COLO668 (cell line): ENCODE measurements around the gene PIK3R1.

Source experiments
- DNase-seq: peaks from one replicate; lab custom pipeline; 2025; ENCODE audit not compliant: unreplicated experiment; lab: John Stamatoyannopoulos, UW

The PIK3R1 gene

DNA sequence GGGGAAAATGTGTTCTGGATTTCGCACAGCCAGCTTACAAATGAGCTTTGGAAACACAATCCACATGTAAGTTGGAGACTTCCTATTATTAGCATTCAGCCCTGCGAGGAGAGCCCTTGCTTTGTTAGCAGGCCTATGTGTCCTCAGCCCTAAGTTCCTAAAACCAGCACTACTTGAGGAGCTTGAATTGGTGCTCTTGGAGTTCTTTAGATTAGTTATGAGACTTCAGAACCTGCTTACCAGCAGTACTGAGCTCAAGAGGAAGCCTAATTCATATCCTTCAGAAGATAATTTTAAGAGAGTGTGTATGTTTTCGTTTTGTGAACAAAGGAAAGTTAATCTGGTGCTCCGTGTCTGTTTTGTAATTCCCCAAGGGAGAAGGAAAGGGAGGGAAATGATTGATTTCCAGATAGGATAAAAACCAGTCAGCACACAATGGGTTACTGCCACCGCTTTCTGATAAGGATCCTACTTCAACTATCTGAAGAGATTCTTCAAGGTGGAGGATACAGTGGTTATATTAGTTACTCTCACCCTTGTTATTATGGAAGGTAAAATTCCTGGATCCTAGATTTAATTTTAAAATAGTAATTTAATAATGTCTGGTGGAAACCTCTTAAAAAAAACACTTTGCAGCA is 35.2 kb downstream of the PIK3R1 start:
- no peak for DNase-seq

DNA sequence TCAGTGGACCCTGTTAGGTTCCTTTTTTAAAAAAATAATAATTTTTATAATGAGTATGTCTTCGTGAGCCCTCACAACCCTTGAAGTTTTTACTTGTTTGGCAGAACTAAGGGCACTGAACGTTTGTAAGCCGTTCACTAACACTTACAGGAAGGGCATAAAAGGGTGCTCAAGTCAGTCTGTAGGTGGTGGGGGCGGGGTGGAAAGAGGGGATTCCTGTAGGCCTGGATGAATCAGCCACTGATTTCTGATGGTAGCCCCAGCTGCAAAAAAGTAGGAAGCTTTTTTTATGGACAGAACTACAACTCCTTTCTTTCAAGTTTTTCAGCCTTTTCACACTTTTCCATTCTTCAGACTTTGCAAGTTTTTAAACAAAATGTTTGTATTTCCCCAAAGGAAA is 35.8 kb downstream of the PIK3R1 start:
- DNase-seq = no peak

DNA sequence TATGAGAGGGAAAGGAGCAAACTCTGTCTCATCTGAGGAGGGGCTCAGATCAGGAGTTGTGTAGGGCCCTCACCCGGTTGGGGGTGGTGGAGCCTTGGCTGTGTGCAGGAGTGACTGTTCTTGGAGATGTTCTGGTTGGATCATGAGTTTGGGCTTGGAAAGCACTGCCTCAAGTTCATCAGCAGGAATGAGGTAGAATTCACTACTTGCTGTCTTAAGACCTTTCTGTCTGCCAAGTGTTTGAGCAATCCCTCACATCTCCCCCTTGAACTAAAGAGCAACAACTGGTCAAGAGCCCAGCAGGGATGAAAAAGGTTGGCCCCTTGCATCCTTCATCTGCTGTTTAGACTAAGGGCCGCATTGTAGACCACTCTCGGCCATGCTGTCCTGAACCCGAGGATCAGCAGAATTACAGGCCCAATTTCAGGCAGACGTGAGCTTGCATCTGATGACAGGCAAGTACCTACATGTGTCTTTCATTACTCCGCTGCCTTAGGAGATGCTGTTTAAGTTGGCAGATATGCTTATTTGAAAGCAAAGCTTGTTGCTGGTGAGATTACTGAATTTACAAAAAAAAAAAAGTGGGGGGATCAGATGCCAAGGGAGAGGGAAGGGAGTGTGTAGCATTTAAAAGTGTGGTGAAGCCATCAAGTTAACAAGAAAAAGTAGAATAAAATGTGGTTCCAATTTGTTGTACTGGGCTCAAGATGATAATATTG is 36.4 kb downstream of the PIK3R1 start:
- no peak for DNase-seq

DNA sequence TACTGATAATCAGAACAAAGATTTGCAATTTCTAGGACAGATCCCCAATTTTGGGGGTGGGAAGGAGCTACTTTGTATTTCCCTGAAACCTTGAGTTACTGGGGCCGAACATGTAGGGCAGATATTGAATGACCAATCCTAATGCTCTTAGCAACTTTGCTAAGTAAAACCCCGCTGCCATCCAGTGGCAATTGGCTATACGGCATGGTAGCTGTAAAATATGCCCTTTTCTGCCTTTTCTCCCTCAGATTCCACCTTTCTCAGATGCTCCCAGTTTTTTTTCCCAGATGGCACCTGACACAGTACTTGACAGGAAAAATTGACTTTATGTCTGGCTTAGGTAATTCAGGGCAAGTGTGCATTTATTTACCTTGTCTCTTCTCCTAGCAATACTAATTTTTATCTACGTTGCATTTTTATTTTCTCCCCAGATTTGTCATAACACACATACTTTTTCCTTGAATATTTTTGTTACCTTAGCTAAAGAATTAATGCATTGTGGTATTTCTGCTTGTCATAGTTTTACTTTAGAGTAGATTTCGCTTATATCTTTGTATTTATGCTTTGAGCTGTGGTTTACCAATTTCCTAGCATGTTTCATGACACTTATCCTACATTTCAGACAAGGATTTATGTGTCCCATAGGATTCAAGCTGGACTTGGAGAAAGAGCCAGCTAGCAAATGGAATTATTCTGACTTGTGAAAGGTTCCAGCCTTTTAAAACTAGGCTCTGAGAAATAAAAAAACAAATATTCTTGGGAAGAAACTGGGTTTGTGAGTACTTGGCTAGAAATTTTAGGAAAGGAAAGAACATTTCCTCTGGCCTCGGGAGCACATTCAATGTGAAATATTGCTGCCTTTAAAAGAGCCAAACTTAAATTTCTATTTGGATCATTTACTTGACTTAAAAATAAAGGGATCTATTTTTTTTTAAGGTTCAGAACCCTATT is 37.4 kb downstream of the PIK3R1 start:
- peak; percentile 30 for DNase-seq

DNA sequence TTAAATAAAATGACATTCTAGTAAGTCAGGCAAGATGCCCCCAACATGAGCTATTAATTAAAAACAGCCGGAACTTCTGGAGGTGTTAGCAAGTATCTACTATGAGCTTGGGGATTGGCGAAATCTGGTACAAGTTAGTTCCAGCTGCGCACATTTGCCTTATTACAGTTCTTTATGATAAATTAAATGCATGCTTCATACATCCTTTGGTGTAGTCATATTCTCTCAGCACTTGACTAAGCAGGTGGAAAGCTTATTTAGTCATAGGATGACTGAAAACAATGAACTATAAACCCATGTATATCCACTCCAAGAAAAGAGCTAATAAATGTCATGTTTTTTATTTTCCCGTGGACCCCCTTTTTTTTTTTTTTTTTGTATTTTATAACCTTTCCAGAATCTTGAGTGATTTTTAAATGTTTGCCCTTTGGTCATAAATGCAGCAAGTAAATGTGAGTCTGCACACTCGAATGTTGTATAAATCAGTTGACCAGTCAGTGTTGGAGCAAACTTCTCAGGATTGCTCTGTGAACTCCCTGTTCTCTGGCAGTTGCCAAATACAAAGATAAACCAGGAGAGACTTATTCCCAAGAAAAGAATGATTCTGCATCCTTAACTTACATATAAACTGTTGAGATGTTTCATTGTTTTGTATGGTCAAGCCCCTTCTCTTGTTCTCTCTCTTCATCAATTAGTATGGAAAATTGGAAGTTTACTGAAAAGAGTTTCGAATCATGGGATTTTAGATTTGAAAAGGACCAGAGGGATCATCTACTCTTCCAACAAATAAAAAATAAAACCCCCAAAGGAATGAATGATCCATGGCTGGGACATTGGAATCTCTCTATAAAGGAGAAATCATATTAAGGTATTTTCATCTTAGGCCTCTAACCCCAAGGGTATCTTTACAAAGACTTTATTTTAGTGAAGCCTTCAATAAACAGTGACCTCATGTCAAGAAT is 38.3 kb downstream of the PIK3R1 start:
- no peak for DNase-seq

DNA sequence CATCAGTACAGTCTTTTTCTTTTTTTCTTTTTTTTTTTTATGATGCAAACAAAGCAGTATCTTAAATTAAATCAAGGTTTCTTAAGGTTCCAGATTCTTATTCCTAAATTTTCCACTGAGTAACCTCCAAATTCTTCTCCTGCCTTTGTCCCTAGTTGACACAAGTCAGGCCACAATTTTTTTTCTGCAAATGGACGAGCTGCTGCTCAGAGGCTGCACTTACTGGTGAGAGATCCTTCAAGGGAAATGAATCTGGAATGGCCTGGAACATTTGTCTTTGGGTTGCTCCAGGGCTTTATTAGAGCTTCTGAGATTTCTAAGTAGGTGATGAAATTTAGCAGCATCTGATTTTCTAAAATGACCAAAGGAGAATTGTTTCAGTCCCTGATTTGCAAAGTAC is 39.3 kb downstream of the PIK3R1 start:
- no peak for DNase-seq

DNA sequence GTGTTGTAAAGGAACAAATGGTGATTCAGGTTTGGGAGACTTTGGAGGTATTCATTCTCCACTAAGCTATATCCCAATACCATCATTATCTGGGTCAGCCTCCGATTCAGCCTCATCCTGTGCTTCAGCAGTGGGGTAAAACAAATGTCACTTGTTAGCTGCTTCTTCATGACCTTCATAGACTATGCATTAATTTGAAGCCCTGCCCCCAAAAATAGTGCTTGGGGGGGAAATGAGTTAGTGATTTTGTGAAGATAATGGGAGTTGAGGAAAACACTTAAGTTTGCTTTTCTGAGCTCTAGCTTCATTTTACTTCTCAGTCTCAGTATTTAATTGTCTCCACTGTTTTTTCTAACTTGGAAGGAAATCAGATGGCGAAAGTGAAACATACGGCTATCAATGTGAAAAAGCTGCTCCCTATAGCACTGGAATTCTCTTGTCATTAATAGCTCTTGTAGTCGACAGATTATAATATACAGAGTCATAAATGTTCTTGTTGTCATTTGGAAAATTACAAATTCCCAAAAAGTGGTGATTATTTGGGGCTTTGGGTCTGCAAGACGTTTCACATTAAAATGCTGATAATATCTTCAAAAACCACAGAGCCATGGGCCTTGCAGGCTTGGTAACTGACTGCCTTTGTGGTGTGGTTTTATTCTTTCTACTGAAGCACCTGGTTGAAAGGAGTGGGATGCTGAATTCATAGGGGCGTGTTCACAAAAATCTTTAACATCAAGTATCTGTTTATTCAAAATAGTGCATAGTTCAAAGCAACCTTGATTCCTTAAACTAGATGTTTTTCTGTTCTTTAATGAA is 40.0 kb downstream of the PIK3R1 start:
- DNase-seq = no peak

DNA sequence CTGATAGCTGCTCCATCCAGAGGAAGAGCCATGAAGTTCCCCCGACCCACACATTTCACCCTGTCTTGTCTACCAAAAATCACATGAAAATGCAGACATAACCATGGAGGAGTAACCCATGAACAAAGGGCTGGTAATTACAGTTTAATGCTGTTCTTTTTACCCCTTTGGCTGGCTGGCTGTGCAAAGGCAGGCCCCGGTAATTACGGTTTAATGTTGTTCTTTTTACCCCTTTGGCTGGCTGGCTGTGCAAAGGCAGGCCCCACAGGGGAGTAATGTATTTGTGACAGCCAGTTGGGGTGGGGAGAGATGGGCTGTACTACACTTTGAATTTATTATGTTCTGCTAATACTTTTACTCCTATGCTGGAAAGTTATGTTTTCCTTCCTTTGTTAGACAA is 41.7 kb downstream of the PIK3R1 start:
- no peak for DNase-seq

DNA sequence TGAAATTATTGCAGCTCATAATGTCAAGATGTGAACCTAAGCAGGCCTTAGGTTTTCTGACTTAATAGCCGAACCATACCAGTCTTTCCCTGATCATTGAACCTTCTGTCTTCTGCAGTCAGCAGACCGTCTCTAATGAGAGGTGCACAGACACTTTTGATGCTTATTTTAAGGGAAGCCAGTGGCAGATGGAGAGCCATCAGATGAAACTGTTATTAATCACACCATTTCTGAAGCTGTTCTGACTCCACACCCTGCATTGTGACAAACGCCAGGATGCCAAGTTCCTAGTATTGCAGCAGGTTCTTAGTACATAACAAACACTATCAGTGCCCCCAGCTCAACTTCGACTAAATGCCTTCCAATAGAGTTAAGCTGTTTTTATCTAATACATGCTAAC is 43.0 kb downstream of the PIK3R1 start:
- DNase-seq = no peak

DNA sequence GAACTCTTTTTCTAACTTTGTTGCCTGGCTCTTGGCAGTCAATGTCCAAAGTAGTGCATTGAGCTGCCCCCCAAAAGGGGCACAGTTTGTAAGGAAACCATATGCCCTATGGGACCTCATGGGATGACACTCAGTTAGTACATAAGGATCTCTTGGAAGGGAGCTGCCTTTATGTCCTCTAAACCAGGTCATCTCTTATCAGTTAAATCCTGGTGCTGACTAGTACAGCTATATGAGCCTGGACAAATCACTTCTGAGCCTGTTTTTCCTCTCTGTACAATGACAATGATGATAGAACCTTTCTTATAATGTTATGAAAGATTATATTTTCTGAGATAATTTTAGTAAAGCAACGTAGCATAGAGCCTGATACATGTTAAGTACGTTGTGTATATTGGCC is 44.1 kb downstream of the PIK3R1 start:
- no peak for DNase-seq

DNA sequence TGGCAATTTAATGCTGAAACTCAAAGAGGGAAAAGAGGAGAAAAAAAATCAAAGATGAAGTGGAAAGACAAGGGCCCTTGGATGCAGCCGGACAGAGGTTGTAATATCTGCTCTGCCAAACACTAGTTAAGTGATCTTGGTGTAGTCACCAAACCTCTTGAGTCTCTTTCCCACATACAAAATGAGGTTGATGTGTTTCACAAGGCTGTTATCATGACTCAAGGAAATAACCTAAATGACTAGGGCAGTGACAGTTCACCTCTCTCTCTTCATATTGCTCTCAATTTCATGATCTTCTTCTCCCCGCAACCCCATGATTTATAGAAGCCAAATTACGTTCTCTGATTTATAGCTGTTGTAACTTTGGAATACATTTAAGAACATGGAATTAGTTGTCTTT is 44.9 kb downstream of the PIK3R1 start:
- no peak for DNase-seq

DNA sequence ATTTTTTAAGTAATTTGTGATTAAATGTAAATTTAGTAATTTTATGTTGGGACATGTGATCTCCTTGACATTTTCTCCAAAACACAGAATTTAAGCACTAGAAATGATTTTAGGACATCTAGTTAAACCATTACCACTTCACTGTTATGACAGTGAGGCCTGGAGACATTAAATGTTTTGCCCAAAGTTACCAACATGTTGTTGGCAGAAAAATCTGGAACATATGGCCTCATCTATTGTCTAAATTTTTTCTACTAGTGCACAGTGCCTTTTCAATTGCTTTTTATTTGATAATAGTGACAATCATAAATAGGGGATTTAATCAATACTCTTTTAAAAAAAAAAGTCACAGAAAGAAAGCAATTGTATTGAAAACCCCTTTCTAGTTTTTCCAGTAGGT is 45.6 kb downstream of the PIK3R1 start:
- DNase-seq = no peak

DNA sequence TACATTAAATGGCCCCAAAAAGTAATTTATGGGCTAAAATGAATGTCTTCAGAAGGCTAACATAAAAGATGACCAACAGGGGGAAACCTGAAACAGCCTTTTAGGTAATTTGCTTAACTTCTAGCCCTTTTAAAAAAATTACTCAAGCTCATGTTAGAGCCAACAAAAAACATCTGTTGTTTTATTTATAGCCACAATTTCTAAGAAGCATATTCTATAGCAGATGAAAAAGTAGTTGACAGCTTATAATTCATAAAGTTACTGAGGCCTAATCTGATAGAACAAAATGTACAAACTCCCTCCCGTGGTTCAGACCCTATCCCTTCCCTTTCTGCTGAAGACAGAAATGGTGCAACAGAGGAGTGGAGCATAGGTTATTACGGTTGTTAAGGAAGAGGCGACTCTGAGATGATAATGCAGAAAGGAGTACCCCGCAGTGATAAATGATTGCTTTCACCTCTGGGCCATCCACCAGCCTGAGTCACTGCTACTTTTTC is 46.1 kb downstream of the PIK3R1 start:
- DNase-seq = no peak

DNA sequence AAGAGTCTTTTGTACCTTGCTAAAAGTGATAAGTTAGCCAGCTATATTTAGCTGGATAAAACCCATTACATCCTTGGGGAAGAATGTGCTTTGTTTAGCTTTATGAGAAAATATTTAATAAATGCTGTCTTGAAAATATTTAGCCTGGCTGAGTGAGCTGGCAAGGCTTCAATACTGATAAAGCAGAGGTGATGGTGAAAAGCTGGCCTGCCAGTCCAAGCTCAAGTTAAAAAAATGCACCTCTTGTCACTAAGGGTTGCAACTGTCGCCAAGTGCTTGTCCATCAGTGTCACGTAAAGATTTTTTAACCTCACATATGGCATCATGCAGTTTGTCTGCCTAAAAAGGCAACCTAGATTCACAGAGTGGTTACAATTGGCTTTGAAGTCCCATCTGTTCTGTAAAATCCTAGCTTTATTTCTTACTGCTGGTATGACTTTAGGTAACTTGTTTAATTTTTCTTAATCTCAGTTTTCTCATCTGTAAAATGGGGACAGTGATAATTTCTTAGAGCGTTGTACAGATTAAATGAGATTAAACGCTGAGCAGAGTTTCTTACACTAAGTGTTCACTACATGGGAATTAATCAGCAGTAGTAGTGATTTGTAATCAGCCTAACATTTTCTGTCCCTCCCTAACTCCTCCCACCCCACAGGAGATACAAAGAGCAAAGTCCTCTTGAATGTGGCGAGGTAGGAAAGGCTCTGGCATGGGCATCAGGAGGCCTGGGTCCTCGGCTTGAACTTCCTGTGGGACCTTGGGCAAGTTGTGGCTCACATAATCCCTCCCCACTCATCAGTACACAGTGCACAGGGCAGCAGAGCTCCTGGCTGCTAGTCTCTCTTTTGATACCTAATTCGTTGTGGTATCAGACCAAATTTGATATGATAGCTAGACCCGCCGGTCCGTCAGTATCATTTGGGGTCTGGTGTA is 48.7 kb downstream of the PIK3R1 start:
- DNase-seq = no peak

DNA sequence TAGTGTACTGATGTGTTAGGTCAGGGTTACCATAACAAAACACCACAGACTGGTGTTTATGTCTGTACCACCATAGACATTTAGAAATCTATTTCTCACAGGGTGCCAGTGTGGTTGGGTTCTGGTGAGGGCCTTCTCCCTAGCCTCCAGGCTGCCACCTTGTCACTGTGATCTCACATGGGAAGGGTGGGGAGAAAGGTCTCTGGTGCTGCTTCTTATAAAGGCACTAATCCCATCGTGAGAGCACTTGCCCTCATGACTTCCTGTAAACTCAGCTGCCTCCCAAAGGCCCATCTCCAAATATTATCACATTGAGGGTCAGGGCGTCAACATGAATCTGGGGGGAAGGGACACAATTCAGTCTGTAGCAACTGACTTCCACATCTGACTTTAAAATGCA is 49.8 kb downstream of the PIK3R1 start:
- DNase-seq = no peak

DNA sequence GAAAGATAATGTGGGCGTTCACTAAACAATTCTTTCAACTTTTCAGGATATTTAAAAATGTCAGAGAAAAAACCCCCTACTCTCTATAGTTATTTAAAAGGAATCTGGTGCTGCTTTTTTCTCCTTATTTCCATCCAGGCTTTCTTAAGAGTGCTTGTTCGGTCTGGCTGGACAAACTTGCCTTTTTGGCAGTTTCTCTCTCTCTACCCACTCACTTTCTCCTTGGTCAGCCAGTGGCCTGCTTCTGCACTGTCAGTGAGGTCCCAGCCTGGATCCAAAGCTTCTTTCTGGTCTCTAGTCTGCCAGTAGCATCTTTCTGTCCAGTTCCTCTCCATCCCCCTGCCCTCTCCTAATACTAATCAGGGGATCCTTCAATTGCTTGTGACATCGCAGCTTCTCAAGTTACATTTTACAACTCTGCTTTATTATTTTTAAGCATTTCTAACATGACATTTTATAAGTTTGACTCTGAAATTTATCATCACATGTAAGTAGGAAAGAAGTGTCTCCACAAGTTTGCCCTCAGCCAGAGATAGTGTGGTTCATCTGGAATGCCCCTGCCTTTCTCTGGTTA is 50.4 kb downstream of the PIK3R1 start:
- DNase-seq = no peak

DNA sequence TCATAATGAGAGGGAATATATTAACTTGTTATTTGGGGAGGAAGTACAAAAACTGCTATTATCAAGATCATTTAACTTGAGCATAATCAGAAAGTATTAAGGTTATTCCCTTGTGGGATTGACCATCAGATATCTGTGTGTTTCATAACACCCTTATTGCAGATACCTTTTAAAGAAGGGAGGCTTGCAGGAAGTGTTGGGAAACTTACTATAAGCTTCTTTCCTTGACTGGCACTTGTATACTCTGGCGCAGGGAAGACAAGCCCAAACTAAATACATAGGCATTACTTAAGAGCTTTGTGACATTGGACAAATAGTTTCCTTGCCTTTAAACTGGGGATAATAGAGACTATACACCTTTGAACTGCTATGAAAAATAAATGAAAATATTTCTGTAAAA is 50.9 kb downstream of the PIK3R1 start:
- no peak for DNase-seq

DNA sequence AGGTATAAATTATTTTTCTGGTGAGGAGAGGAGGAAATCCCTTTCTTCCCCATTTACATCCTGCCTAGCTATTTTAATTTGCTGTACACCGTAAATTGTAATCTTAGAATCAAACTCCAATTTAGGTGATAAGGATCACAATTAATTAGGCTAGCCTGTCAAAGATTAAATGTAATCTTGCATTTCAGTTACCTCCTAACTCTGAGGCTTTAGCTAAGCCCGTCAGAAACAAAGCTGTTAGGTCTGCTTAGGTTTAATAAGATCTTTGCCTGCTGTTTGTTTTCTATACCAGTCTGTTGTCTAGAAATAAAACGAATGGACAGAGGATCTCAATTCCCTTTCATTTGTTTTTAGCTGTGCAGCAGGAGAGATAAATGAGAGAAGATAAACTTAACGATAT is 51.5 kb downstream of the PIK3R1 start:
- no peak for DNase-seq
